Activated CD4-positive, alpha-beta T cell treated with anti-CD3 and anti-CD28 coated beads, Interleukin-2, amount 50 U/mL, for 16 hours (primary cell): ENCODE data around the gene SDS.
A peak's percentile ranks its signal among the peaks of the same experiment; 100 is the strongest.

Experiments used
- DNase-seq: peaks from one replicate; pipeline ENCODE4 v3.0.0-alpha.2; 2020

Gene SDS, protein sequence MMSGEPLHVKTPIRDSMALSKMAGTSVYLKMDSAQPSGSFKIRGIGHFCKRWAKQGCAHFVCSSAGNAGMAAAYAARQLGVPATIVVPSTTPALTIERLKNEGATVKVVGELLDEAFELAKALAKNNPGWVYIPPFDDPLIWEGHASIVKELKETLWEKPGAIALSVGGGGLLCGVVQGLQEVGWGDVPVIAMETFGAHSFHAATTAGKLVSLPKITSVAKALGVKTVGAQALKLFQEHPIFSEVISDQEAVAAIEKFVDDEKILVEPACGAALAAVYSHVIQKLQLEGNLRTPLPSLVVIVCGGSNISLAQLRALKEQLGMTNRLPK

DNA sequence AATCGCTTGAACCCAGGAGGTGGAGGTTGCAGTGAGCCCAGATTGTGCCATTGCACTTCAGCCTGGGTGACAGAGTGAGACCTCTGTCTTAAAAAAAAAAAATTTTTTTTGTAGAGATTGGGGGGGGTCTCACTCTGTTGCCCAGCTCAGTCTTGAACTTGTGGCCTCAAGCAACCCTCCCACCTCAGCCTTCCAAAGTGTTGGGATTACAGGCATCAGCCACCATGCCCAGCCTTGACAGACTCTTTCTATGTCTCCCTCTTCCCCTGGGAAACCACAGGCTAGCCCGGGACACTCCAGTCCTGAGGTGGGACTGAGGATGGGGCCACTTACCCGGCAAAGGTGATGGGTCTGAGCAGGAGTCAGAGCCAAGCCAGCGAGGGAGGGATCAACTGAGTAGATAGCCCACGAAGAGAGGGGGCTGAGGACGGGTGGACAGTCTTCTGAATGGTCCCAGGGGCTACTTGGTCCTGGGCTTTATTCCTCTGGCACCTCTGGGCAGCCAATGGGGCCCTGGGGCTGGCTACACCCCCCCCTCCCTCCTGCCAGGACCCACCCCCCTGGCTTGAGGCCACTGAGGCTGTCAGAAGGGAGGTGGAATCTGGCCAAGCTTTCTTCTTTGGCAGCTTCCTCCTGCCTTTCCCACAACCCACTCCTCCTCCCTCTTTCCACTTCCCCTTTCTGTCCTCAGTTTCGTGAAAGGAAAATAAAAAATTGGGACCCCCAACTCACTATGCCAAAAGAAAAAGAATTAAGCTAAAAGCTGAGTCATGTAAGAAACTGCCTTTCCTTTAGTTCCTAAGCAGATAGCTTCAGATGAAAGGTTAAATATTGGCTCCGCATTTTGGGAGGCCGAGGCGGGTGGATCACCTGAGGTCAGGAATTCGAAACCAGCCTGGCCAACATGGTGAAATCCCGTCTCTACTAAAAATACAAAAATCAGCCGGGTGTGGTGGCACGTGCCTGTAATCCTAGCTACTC is at the start of gene SDS:
SDS (minus strand) TSS at position 453 of the 981 bp plus-strand sequence. CDS start 4,179 bp downstream, outside the sequence.
- no peak for DNase-seq

DNA sequence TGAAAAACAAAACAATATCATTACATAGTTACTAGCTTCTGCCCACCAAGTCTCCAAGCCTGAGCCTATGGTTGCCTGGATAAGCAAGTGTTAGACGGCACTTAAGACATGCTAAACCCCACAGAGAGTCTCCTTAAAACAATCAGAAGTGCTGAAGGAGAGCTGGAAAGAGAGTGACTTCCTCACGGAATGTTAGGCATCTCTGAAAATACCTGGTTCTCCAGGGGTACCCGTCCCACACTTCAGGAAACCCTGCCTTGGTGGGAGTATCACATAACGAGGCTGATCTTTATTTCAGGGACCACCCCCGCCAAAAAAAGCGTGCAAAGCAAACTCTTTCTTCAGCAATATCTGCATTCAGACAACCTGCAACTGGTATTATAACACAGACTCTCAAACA is 49.6 kb upstream of the SDS start:
- no peak for DNase-seq

DNA sequence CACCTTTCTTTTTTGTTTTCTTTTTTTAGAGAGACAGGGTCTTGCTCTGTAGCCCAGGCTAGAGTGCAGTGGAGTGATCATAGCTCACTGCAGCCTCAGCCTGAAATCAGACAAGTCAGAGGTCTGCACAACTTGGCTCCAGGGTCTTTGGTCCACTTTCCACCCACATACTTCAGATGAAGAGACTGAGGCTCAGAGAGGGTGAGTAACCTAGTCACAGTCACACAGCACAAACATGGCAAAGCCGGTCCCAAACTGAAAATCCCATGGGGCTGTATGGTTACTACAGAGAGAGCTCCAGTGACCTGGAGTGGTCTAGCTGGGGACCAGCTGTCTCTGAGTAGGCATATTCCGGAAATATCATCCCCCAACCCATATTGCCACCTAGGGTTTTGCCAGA is 48.8 kb upstream of the SDS start:
- no peak for DNase-seq

DNA sequence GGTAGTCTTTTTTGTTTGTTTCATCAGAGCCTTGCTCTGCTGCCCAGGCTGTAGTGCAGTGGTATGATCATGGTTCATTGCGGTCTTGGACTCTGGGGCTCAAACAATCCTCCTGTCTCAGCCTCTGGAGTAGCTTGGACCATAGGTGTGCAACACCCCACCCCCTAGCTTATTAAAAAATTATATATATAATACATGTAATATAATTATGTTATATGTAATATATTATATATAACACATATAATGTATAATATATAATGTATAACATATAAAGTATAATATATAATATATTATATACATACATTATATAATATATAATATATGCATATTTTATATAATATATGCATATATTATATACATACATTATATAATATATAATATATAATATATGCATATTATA is 46.2 kb upstream of the SDS start:
- DNase-seq, result no peak

DNA sequence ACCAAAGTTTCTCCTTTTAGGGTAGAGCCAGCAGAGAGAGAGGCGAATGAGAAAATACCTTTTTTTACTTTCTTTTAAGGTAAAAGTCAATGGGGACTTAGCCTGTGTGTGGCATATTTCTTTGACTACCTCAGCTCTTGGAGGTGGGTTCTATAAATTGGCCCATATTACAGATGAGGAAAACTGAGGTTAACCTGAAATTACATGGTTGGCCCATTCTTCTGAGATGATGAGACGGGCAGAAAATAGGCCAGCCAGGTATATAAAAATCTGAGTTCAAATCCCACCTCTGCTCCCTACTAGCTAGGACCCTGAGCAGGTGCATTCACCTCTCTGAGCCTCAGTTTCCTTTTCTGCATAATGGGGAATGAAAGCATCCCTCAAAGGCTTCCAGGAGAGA is 45.6 kb upstream of the SDS start:
- DNase-seq, result no peak

DNA sequence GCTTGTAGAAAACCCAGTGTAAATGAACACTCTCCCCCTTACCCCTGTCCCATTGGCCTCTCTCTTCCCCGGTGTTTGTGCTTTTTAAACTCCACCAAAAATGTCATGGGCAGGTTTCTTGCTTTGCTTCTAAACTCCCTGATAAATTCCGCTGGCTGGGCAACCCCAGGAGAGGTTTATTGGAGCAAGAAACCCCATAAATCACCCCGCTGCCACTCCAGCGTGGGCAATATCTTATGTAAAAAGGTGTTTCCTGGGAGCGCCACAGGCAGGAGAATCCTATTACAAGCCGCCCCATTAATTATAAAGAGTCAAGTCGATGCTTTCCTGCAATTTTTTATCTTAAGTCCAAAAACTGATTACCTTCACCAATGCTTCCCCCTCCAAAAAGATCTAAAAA is 45.2 kb upstream of the SDS start:
- DNase-seq, result no peak

DNA sequence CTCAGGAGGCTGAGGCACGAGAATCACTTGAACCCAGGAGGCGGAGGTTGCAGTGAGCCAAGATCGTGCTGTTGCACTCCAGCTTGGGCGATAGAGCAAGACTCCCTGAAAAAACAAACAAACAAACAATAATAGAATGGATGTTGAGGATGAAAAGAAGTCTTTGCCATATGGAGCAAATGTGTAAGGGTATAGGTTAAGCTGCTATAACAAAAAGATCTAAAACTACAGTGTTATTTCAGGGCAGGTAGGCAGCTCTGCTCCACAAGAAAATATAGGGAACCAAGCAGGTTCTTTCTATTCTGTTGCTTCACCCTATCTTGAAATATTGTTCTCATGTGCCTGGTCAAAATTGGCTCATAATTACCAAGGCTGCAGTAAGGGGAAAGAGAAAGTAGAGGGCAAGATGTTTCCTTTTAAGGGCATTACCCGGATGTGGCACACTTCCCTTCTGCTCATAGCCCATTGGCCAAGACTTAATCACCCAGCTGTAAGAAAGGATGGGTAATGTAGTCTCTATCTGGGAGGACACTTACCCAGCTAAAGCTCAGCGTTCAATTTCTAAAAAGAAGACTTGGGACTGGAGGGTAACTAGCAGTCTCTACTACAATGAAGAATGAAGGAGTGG is 42.0 kb upstream of the SDS start:
- no peak for DNase-seq

DNA sequence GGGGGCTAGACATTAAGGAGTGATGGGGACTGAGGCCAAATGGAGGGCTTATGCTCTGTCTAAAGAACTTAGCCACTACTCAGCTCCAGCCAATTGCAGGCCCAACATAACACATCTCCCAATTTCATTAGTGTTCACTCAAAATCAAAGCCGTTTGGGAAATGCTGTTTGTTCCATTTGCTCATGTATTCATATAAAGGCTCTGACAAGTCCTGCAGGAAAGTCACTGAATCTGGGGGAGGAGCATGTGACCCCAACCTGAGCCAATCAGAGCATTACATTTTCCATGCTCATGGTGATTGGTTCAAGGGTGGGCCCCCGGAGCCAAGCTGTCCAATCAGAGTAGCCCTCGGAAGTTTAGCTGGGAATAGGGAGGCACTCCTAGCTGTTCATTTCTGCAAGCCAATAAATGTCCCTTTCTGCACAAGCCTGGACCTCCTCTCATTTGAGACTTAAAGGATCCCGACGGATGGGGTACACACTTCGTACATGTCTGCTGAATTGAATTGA is 39.4 kb upstream of the SDS start:
- DNase-seq, result no peak

DNA sequence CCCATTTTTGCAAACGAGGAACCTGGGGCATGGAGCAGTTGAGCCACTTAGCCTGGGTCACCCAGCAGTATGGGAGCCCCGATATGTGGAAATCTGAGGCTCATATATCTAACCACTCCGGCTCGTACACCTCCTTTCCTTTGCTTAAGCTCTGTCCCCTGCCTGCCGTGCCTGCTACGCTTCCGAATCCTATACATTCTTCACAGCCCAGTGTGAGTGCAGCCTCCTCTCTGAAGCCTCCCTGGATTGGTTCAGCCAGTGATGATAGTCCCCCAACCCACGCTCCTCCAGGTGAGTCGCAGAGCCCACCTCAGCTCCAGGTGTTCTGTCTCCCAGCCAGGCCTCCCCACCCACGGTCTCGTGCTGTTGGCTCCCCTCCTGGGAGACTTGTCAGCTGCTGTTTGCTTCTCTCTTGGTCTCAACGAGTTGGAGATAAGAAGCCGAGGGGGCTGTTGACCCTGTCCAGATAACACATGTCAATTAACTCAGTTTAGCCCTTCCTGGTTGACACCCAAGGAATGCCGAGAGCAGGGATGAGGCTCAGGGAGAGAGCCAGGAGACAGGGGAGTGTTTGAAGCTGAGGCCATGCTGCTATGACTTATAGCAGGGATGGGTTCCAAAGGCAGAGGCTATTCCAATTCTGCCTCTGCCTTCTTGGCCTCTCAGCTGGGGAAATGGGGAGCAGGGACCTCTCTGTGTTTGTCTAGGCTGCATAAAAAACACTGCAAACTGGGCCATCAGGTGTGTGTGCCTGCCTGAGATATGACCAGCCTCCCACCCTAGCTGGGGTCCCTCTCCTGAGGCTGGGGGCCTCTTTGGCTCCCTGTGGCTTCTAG is 37.5 kb upstream of the SDS start:
- no peak for DNase-seq

DNA sequence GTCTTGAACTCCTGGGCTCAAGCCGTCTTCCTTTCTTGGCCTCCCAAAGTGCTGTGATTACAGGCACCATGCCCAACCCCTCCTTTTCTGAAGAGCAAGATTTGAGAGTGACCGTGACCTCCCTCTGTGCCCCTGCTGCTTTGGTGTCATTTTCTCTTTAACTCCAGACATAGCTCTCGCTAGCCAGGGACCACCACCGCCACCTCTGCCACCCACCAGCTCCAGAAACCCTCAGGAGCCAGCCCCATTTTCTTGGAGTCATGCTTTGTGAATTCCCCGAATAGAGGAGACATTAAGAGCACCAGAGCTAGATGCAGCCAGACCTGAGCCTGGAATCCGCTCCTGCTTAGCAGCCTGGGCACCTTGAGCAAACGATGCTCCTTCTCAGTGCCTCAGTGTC is 36.6 kb upstream of the SDS start:
- DNase-seq, result no peak

DNA sequence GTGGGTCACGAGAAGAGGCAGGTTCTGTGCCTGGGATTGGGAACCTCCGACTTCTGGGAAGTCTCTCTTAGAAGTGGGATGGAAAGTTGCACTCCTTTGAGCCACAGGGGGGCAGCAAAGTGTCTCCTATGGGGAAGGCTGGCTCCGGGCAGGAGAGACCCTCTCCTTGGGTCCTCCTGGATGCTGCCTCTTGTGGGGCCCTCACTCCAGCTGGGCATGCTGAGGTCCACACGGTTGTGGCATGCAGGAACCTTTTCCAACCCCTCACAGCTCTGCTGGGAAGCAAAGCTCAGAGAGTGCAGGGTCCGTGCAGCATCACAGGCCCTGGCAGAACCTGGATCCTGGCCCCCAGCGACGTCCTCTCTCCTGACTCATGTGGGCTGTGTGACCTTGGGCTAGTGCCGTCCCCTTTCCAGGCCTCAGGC is 35.9 kb upstream of the SDS start:
- no peak for DNase-seq

DNA sequence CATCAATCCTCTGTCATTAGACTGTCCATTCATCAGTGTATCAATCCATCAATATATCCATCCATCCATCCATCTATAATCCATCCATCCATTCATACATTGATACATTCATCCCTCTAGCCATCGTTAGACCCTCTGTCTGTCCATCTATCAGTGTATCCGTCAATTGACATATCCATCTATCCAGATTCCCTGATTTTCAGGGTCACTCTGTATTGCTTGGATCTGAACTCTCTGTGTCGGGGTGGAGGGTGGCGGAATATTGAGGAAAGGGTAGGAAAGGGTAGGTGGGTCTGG is 35.6 kb upstream of the SDS start:
- DNase-seq, result no peak

DNA sequence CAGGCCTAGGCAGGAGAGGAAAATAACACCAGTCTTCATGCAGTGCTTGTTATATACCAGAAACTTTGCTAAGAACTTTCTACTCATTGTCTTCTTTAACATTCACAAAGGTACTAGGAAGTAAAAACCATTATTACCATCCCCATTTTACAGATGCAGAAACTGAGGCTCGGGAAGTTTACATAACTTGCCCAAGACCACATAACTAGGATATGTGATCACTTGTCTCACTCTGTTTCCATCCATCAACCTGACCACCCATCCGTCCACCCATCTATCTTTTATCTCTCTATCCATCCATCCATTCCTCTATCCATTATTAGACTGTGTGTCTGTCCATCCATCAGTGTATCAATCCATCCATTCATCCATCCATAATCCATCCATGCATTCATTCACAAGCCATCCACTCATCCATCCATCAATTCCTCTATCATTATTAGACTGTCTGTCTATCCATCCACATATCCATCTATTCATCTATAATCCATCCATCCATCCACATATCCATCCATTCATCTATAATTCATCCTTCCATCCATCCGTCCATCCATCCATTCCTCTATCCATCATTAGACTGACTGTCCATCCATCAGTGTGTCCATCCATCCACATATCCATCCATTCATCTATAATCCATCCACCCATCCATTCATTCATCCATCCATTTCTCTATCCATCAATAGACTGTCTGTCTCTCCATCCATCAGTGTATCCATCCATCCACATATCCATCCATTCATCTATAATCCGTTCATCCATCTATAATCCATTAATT is 35.0 kb upstream of the SDS start:
- no peak for DNase-seq

DNA sequence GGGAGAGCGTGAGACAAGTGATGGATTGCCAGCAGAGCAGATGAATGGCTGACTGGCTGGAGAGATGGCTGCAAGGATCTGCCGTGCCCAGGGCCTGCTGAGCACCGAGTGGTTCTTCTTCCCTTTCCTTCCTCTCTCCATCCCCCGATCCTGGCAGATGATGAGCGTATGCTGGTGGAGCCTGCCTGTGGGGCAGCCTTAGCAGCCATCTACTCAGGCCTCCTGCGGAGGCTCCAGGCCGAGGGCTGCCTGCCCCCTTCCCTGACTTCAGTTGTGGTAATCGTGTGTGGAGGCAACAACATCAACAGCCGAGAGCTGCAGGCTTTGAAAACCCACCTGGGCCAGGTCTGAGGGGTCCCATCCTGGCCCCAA is 34.0 kb upstream of the SDS start:
- no peak for DNase-seq

DNA sequence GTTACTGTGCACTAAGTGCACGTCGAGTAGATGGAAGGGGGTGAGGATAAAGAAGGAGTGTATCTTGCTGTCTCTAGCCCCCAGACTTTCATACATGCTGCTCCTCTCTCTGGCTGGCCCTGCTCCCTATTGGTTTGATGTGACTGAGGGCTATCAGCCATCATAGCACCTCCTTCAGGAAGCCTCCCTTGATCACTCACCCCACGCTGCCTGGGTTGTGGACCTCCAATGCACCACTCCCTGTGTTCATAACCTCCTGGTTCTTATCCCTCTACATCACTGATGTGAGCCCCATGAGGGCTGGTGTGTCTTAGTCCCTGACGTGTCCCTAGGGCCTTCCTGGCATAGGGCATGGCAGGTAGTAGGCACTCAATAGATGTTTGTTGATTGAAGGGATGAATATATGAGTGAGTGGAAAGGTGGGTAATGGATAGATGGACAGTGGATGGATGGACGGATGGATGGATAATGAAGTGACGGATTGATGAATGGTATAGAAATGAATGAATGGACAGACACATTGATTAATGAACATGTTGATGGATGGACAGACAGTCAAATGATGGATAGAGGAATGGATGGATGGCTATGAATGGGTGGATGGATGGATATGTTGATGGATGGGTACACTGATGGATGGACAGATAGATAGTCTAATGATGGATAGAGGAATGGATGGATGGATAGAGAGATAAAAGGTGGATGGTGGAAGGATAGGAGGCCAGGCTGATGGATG is 33.5 kb upstream of the SDS start:
- DNase-seq, result no peak

DNA sequence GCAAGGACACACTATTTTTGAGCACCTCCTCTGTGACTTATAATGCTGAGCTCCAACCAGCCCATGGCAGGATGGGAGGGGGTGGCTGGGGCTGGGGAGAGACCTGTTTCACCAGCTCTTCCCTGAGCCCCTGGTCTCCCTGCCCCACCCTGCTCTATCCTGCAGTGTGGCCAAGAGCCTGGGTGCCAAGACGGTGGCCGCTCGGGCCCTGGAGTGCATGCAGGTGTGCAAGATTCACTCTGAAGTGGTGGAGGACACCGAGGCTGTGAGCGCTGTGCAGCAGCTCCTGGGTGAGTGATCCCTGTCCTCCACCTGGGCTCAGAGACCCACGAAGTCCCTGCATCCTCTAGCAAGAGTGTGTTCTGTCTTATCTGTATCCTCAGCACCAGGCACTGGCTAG is 32.9 kb upstream of the SDS start:
- no peak for DNase-seq

DNA sequence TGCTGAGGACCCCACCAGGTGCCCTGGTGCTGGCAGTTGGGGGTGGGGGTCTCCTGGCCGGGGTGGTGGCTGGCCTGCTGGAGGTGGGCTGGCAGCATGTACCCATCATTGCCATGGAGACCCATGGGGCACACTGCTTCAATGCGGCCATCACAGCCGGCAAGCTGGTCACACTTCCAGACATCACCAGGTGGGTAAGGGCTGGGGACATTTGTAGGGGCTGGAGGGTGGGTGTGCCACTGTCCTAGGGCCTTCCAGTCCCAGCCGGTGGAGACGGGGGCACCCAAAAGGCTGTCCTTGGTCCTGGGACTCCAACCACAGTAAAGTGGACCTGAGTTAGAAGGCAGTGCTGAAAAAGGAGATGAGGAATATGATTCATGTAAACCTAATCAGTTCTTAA is 31.7 kb upstream of the SDS start:
- DNase-seq, result no peak

DNA sequence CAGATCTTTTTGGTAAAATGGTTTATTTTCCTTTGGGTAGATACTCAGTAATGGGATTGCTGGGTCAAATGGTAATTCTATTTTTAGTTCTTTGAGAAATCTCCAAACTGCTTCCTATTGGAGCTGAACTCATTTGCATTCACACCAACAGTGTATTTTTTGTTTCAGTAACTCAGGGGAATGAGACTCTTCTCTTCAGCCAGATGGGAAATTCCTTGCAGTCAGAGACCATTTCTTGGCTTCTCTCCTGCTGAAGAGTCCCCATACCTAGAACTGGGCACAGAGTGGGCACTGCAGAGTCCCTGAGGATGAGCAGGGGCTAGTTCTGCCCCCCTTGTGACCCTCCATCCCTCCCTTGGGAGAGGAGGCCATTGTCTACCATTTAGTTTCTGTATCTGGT is 29.3 kb upstream of the SDS start:
- no peak for DNase-seq

DNA sequence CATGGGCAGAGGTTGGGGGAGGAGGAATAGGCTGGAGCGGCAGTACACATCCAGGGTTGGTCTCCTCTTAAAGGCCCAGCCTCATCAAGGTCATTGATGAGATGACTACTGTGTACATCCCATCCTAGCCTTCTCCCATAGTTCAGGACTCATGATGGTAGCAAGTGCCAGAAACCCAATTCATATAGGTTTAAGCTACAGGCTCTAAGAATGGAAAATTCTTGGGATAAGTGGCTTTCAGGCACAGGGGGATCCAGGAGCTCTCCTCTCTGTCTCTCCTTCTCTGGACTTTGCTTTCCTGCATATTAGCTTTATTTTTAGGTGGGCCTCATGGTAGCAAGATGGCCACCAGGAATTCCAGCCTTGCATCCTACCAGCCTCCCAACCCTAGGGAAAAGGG is 24.8 kb upstream of the SDS start:
- no peak for DNase-seq

DNA sequence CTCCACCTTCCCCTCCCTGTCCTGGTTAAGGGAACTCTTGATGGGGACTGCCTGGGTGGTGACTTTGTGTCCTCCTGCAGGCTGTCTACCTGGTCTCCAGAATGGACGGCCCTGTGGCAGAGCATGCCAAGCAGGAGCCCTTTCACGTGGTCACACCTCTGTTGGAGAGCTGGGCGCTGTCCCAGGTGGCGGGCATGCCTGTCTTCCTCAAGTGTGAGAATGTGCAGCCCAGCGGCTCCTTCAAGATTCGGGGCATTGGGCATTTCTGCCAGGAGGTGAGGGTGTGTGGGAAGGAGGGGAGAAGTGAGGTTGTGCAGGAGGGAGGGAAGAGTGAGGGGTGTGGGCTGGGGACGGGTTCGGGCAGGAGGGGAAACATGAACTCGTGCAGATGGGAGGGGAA is 24.2 kb upstream of the SDS start:
- no peak for DNase-seq

DNA sequence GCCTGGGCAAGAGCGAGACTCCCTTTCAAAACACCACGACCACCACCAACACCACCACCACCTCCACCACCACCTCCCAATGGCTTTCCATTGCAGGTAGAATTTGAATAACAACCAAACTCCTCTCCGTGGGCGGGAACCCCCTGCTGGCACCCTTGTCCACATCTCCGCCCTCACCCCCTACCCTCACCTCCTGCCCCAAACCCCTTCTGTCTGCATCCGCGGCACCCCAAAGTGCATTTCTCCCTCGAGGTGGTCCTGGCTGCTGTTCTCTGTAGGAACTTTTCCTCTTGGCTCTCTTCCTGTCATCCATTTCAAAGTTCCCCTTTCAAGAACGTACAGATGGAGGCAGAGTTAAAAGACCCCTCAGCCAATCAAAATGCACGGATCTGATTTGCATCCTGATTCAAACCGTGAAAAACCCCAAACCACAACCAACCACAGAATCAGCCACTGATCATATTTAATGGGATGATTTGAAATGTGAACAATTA is 22.3 kb upstream of the SDS start:
- peak; percentile 16 for DNase-seq
